Pancreas (tissue), 10 donors: ENCODE measurements around the gene CCN2. TPM values are rescaled to one million over a fixed set of nuclear protein-coding genes. Genes with fewer than 3 reads are reported as not detected.

Source experiments
- ATAC-seq, 4 donors: fragments of 200-7000 bp; cut with Tn5 transposase; one replicate each; pipeline versions ENCODE4 v1.8.0 to v1.9.1; 2020; ENCODE audit warnings: mild to moderate bottlenecking in 4 of 4, moderate library complexity in 4 of 4
- DNase-seq, 6 donors: peaks; one replicate each; pipeline ENCODE4 v3.0.0-alpha.2; 2020
- FAIRE-seq: peaks from 2 replicates; lab custom pipeline; 2012; peaks lifted over from hg19 to GRCh38; lab: Jason Lieb, UNC
- H3K27ac ChIP-seq, 4 donors: fragments of 200-600 bp; sonication (generic); 1 replicate in 3 of 4; 2 replicates in 1 of 4; pipeline versions ENCODE4 v1.5.0 to v1.8.0; 2020
- H3K27me3 ChIP-seq, 4 donors: fragments of 200-600 bp; one replicate each; pipeline ENCODE4 v1.8.0; 2021
- H3K36me3 ChIP-seq, 3 donors: fragments of 200-600 bp; sonication (generic) in 1 of 3; one replicate each; pipeline versions ENCODE4 v1.5.0 to v1.8.0; 2020 to 2021
- H3K4me1 ChIP-seq, 3 donors: fragments of 200-600 bp; one replicate each; pipeline ENCODE4 v1.8.0; 2021
- H3K4me3 ChIP-seq, 4 donors: fragments of 200-600 bp; sonication (generic) in 2 of 4; one replicate each; pipeline versions ENCODE4 v1.5.0 to v1.8.0; 2020 to 2021
- H3K9me3 ChIP-seq, 4 donors: fragments of 200-600 bp; one replicate each; pipeline ENCODE4 v1.8.0; 2021
- WGBS, 2 donors: extraction: QIAGEN DNeasy Blood & Tissue Kit; methylation state at CpG; one replicate each; pipeline ENCODE4 v1.1.7; 2013; 5-methylcytosine and 5-hydroxymethylcytosine counted together
- intact Hi-C, 3 donors: fragments of 100-400 bp; cut with DNase I; formaldehyde crosslinking; loops; one replicate each; pipeline versions ENCODE4 v1.11.1 to v1.14.2; 2022
- polyA plus RNA-seq, 2 donors: library from polyadenylated mRNA; stranded (reverse); fragments of 200-250 nt; gene quantifications; one replicate each; pipeline ENCODE4 v1.2.3, GENCODE V29; 2013
- total RNA-seq, 6 donors: library from RNA; stranded (reverse); fragmentation: NEBNext Ultra II Directional in 4 of 6; extraction: Animal tissue kit (Norgen Biotek cat#: 25700) in 4 of 6; gene quantifications; one replicate each; pipeline versions ENCODE4 v1.2.1 to v1.2.4, GENCODE V29; 2021 to 2023
- TF ChIP-seq, protein P1 (sequence below), 4 donors: fragments of 200-600 bp; sonication (generic) in 3 of 4; IDR thresholded peaks; one replicate each; pipeline versions ENCODE4 v1.5.0 to v1.8.0; 2021; ENCODE audit warnings: antibody characterized with exemption in 4 of 4
- donor health status: healthy with polysubstance abuse.
- donor health status: DM: no; HTN: no; CAD: no; lungs with moderate emphysema.
- donor health status: DM: no; HTN: no; CAD: no.
- donor health status: control.
- donor health status: control.
- donor health status: Bipolar disorder and iron deficiency.
- donor health status: DM: yes; HTN: yes; CAD: no.
- donor health status: DM: no; HTN: no; CAD: no.
- donor health status: DM: no; HTN: no; CAD: no.
- donor health status: DM: yes; HTN: yes; CAD: no.

Gene CCN2
- total and polyA plus RNA-seq, 8 donors: 18.4 to 68.2 (median 28.5) TPM

DNA sequence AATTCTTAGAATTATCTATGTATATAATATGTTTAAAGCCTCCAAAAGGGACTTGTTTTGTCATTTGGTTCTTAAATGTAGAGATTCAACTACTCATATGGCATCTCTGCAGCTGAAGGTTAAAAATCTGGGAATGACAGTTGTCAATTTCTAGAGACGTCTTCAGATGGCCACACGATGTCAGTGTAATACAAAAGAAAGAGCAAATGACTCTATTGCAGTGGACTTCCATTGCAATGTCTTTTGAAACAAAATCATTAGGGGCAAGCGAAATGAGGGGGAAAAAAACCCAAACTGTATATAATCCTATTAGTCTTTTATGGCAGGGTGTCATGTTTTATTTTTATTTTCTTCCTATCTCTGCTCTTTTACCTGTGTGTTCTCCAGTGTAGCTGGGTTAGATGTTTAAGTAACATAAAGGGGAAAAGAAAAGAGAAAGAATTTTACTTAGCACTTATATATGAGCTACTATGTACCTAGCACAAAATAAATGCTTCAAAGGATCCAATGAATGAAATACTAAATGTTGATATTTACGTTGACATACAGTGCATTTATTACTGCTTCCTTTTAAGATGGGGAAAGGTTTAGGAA is 26.2 kb downstream of the CCN2 start:
- peak in 3 of 4 donors; percentile 41 to 56 (median 48) for ATAC-seq
- intact Hi-C loops: loop anchor here in 1 of 3 donors (10.0 kb wide), 1 partner anchor 290 kb away; no protein-coding TSS in a partner anchor
- TF ChIP-seq, protein P1, sequence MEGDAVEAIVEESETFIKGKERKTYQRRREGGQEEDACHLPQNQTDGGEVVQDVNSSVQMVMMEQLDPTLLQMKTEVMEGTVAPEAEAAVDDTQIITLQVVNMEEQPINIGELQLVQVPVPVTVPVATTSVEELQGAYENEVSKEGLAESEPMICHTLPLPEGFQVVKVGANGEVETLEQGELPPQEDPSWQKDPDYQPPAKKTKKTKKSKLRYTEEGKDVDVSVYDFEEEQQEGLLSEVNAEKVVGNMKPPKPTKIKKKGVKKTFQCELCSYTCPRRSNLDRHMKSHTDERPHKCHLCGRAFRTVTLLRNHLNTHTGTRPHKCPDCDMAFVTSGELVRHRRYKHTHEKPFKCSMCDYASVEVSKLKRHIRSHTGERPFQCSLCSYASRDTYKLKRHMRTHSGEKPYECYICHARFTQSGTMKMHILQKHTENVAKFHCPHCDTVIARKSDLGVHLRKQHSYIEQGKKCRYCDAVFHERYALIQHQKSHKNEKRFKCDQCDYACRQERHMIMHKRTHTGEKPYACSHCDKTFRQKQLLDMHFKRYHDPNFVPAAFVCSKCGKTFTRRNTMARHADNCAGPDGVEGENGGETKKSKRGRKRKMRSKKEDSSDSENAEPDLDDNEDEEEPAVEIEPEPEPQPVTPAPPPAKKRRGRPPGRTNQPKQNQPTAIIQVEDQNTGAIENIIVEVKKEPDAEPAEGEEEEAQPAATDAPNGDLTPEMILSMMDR (IDR thresholded peaks at IDR 0.05): peak in 2 of 4 donors; percentile 10 to 19

DNA sequence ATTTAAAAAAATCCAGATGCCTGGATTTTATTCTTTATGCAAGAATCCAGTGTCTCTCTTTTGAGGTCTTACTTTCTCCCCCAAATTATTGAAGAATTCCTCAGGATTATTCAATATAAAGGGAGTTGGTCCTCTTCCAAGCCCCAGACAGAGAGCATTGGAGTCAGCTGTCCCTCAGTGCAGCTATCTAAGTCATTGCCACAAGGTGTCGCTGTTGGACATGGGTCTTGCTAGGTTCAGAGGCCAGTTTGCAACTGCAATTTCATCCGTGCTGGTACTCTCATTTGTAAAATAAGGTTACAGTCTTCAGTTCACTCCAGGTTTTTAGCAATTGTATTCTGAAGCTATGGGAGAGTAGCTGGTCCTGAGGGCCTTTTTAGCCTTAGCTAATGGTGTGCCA is 27.8 kb downstream of the CCN2 start:
- peak in 4 of 6 donors; percentile 34 to 66 (median 56) for DNase-seq
- no peak overlapping the region for H3K4me3 ChIP-seq
- H3K36me3 ChIP-seq: no peaks in the 10 kb centered on the region
- intact Hi-C loops: loop anchor here in 1 of 3 donors (10.0 kb wide), 1 partner anchor 291 kb away; no protein-coding TSS in a partner anchor
- no peak overlapping the region for H3K27ac ChIP-seq
- no peaks in the 10 kb centered on the region for H3K9me3 ChIP-seq
- H3K4me1 ChIP-seq: no peaks in the 10 kb centered on the region
- TF ChIP-seq, protein P1 (IDR thresholded peaks at IDR 0.05): peak; percentile 36 to 51 (median 46)
- ATAC-seq: peak; percentile 61 to 93 (median 79)
- FAIRE-seq: no peak
- 6 to 8% methylated on average over 2 of the region's 2 CpGs for WGBS, 2 donors
- H3K27me3 ChIP-seq: no peaks in the 10 kb centered on the region

More for the DNA sequence above, 26.2 kb downstream of the CCN2 start:
- no peak overlapping the region for H3K27ac ChIP-seq
- no peaks in the 10 kb centered on the region for H3K4me1 ChIP-seq
- WGBS, 2 donors: 26 to 28% methylated on average over 4 of the region's 4 CpGs
- no peak overlapping the region for H3K4me3 ChIP-seq
- no peaks in the 10 kb centered on the region for H3K36me3 ChIP-seq
- no peak for DNase-seq
- peak; percentile 13 for FAIRE-seq
- no peaks in the 10 kb centered on the region for H3K27me3 ChIP-seq
- no peaks in the 10 kb centered on the region for H3K9me3 ChIP-seq

DNA sequence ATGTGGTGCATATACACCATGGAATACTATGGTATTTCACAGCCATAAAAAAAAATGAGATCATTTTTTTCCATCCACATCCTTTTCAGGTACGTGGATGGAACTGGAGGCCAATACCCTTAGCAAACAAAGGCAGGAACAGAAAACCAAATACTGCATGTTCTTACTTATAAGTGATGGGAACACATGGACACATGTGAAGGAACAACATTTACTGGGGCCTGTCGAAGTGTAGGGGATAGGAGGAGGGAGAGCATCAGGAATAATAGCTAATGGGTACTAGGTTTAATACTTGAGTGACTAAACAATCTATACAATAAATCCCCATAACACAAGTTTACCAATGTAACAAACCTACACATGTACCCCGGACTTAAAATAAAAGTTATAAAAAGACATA is 30.5 kb downstream of the CCN2 start:
- intact Hi-C loops: loop anchor here in 1 of 3 donors (10.0 kb wide), 1 partner anchor 294 kb away; no protein-coding TSS in a partner anchor
- Histone ChIP-seq H3K4me1 (no peaks in the 10 kb centered on the region), H3K4me3 (no peak overlapping the region), H3K27me3 (no peaks in the 10 kb centered on the region), H3K36me3 (no peaks in the 10 kb centered on the region), H3K9me3 (no peaks in the 10 kb centered on the region), H3K27ac (no peak overlapping the region)
- TF ChIP-seq, protein P1 (IDR thresholded peaks at IDR 0.05): no peak
- no peak for FAIRE-seq
- no peak for DNase-seq
- 66% methylated on average over 3 of the region's 3 CpGs for WGBS, 2 donors
- no peak for ATAC-seq

DNA sequence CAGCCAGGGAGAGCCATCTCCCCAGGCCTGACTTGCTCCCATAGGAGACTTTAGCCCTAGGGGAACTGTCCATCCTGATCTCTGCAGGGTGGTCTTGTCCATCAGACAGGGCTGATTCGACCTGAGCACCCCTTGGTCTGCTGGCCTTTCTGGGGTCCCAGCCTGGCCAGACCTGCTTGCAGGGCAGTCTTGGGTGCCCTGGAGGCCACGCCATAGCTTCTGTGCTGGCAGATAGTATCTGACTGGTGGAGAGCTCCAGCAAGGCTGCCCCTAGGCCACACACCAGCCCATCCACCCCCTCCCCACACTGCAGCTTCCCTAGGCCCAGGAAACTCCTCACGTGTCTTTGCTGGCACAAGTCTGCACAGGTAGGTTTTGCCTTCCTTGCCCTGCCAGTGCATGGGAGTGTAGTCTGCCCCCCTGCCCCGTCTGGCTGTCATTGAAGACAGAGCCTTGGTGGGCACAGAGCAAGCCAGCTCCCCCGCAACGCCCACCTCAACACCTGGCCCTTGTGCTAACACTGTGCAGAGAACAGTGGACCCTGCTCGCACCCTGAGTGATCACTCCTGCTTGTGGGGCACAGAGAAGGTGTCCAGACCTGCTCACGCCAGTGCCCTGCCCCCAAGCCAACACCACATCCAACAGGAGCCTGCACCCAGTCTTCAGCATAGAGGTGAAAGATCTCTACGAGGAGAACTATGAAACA is 32.4 kb downstream of the CCN2 start:
- DNase-seq (no peak), ATAC-seq (no peak), FAIRE-seq (no peak)
- 79 to 87% methylated on average over 9 of the region's 9 CpGs for WGBS, 2 donors
- no peak overlapping the region for H3K27ac ChIP-seq
- no peak overlapping the region for H3K4me3 ChIP-seq
- no peaks in the 10 kb centered on the region for H3K4me1 ChIP-seq
- intact Hi-C loops: loop anchor here in 1 of 3 donors (5.0 to 10.0 kb wide), 2 partner anchors 134 to 298 kb away; no protein-coding TSS in a partner anchor
- TF ChIP-seq, protein P1 (IDR thresholded peaks at IDR 0.05): no peak
- no peaks in the 10 kb centered on the region for H3K9me3 ChIP-seq
- H3K27me3 ChIP-seq: no peaks in the 10 kb centered on the region
- H3K36me3 ChIP-seq: no peaks in the 10 kb centered on the region
